Superior temporal gyrus (tissue), 1 donor: ENCODE results near the gene DAO.

Experiments used
- DNase-seq: peaks from one replicate; pipeline ENCODE4 v3.0.0-alpha.2; 2016; ENCODE audit errors: extremely low spot score

DAO gene

DNA sequence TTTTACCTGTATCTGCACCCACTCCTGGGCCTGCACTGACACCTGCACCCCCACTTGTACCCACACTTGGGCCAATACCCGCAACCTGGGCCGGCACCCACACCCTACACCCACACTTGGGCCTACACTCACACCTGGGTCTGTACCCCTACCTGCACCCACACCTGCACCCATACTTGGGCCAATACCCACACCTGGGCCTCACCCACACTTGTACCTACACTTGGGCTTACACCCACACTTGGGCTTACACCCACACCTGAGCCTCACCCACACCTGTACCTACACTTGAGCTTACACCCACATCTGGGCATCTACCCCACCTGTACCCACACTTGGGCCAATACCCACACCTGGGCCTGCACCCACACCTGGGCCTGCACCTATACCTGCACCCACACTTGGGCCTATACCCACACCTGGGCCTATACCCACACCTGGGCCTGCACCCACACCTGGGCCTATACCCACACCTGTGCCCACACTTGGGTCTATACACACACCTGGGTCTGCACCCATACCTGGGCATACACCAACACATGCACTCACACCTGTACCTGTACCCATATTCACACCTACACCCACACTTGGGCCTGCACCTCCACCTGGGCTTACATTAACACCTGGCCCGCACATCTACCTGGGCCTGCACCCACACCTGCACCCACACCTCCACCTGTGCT, 39.2 kb downstream of the DAO start:
- DNase-seq, result no peak

DNA sequence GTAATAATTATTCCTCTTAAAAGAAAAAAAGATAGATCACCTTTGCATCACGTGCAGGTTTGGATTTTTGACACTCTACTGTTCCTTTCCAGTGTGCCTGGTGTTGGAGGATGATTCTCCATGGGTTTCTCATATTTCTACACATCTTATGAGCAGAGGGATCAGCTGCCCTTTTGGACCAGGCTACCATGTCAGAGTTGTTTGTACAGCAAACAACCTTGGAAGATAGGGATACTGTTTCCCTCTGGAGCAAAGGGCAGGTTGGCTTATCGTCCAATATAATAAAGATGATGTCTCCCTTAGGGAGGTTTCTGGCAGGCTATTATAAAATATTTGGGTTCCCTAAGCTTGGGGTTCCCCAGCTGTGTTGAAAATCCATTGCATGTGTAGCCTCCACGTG, 42.1 kb downstream of the DAO start:
- no peak for DNase-seq

DNA sequence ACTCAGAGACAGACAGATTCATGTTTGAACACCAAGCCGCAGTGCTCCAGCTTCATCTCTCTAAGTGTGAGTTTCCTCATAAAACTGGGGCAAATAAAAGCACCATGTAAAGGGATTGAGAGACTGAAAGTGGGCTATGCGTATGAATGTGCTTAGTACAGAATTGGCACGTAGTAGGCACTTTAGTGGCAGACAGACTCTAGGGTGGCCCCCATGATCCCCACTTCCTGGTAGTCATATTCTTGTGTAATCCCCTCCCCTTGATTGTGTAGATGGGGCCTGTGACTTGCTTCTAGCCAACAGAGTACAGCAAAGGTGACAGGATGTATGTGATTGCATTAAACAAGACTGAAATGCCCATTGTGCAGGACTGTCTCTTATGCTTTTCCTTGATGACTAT, 43.0 kb downstream of the DAO start:
- no peak for DNase-seq

DNA sequence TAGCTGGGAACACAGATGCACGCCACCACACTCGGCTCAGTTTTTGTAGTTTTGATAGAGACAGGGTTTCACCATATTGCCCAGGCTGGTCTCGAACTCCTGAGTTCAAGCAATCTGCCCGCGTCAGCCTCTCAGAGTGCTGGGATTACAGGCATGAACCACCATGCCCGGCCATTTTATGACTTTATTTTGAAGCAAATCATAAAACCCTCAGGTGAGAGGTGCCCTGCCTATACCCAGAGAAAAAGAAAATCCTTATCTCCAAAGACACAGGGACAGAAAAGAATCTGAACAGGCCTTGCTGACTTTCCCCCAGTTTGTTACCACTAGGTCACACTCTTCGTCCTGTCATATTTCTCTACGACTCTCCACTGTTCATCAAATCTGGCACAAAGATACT, 48.8 kb downstream of the DAO start:
- no peak for DNase-seq

DNA sequence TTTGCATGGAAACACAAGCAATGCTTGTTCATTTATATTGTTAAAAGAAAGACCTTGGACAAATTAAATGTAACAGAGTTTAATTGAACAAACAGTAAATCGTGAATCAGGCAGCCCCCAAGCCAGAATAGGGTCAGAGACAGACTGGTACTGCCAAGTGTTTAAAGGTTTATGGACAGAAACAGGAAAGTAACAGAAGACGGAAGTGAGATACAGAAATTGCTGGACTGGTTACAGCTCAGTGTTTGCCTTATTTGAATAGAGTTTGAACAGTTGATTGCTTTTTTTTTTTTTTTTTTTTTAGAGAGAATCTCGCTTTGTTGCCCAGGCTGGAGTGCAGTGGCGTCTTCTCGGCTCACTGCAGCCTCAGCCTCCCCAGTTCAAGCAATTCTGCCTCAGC, 50.3 kb downstream of the DAO start:
- no peak for DNase-seq

DNA sequence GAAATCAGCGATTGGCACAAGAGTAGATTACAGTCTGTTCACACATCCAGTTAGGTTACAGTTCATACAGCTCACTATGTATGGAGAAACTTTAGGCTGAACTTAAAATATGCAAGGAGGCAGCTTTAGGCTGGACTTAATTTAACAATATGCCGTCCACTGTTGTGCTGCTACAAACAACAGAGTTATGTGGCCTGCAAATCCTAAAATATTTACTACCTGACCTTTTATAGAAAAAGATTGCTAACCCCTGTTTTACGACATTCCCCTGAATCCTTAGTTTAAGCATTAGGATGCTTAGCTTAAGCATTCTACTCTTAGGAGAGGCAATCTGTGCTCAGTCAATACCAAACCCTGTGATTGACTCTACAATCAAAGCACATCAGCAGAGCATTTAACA, 50.9 kb downstream of the DAO start:
- no peak for DNase-seq

DNA sequence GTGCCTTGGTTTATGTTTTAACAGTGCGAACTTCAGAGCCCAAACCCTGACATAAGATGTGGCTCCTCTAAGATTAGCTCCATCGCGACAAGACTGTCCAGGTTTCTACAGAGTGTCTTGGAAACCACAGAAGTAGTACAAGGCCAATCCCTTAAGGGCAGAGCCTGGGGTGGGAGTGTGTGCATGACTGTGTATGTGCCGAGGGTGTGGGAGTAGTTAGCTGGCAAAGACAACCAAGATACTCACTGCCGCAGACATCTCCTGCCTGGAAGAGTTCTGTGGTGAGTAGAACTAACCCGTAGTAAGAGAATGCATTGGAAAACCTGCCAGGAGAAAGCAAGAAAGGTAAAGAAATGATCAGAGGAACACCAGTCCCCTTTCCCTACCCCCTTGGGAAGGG, 54.1 kb downstream of the DAO start:
- no peak for DNase-seq

DNA sequence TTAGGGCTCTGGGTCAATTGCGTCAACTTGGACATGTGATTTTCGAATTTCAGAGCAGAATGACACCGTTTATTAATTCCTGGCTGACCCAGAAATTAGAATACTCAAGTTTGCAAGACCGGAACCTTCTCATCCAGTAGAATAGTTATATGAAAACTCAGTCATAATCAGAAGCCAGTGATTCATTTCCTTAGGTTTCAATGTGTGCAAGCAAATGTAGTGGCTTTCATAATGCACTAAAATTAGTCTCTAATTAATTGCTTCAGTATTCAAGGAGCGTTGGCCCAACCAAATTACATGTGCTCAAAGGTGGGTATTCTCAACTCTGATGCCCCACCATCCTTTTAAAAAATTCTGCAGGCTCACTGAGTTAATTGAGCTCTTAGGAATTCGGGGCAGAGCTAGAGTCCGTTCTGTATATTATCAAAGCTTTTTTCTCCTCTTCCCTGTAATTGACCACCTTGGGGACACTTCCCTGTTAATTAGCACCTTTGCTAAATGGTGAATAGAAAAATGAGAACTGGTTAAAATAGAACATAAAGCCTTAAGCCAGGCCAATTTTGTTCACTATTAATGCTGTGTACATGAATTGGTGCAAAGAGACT, 55.4 kb downstream of the DAO start:
- no peak for DNase-seq

DNA sequence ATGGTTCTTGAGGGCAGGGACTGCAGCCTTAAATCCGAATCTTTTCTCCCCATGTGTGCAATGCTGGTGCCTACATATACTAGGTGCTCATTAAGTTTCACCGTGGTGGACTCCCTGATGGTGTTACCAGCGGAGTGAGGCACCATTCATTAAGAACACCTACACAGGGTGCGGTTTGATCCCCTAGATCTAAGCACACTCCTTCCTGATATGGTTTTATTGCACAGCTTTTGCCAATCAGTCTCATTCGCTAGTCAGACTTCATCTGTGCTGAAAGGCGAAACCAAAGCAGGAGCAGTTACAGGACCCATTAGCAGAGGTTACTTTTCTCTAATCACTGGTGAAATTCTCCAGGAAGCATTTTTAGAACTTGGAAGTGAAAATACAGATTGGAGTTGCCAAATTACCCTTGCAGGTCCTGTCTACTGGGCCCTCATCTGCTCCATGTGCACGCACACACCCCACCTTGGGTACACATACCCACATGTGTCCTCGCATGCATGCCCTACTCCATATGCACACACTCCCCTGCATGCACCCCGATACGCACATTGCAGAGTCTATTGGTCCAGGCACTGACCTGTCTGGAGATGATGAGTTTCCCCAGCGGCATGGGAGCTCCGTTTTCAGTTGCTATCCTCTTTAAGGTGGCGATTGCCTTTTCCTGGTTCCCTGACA, 58.5 kb downstream of the DAO start:
- DNase-seq, result no peak

DNA sequence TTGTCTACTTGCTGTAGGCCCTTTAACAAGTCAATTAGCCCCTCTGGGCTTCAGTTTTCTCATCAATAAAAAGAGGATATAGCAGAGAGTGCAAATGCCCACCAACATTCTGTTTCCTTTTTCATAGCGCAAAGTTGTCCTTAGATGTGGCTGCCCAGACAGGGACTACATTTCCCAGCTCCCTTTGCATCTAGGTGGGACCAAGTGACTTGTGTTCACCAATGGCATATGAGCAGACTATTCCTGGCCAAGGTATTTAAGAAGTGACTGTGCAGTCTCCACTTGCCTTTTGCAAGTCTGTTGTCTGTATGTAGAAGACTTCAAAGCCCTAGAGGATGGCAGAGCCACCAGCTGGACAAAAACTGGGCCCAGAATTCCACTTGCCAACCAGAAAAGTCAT, 59.7 kb downstream of the DAO start:
- DNase-seq, result peak; percentile 16

DNA sequence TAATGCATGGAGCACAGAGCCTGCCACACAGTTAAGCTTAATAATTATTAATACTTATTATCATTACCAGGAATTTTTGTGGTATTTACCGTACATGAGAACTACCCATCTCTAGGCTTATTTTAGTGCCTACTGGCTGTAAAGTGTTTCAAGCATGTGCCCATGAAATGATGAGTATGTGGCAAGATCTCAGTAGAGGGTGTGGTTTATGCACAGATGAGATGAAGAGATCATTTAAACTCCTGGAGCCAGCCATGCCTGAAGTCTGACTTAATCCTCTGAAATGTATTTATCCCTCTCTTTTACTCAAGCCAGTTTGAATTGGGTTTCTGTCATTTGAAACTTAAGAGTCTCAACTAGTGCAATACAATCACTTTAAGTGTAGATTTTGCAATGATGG, 60.2 kb downstream of the DAO start:
- no peak for DNase-seq

DNA sequence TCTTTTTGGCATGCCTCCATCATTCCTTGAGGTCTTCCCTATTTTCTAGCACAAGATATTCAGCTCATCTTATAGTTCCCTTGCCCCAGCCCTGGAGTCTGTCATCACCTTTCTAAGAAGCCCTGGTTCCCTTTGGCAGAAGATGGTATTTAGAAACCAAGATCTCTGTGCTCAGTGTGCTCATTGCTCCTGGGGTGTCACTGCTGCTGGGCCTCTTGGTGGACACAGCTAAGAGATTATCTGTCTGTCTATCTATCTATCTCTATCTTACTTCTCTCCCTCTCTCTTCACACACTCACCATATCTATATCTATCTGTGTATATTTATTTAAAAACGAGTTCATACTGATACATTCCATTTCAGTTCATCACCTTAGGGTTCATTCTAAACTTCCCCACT, 67.2 kb downstream of the DAO start:
- no peak for DNase-seq

DNA sequence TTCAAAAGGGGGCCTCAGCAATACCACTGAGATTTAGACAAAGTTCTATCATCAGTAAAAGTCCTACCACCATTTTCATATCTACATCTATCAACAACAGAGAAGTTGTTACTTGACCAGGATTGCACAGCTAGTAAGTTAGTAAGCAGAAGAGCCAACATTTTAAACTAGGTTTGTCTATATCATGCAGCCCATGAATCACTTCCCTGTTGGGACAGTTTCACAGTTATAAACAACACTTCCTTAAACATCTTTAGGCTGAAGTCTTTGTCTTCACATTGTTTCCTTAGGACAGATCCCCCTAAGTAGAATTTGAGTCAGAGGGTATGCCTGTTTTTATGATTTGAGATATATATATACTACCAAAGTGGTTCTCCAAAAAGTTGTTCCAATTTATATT, 68.5 kb downstream of the DAO start:
- no peak for DNase-seq

DNA sequence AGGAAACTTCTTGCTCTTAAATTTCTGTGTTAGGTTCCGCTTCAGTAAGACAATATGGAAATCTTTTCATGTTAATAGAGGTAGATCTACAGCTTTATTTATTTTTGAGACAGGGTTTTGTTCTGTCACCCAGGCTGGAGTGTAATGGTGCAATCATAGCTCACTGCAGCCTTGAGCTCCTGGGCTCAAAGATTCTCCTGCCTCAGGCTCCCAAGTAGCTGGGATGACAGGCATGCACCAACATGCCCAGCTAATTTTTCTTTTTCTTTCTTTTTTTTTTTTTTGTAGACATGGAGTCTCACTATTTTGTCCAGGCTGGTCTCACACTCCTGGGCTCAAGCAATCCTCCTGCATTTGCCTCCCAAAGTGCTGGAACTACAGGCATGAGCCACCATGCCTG, 70.1 kb downstream of the DAO start:
- no peak for DNase-seq
